GM12878 (cell line): ENCODE results near the gene PRKAG2.

ENCODE experiments used
- ASH2L ChIP-seq: fragments of 300-600, 200-600 bp; sonication (generic); IDR thresholded peaks from 2 replicates; pipeline ENCODE4 v1.6.1; 2017; ENCODE audit warnings: low read depth, mild to moderate bottlenecking, borderline replicate concordance
- CTCF ChIP-seq, 3 experiments: IDR thresholded peaks in 2 of 3; conservative IDR thresholded peaks in 1 of 3; 2 replicates each; pipeline ENCODE4 v1.5.1; 2011; ENCODE audit warnings: low read depth in 3 of 3, low read length in 3 of 3, mild to moderate bottlenecking in 3 of 3, control low read depth in 2 of 3, moderate library complexity in 2 of 3, inconsistent platforms in 1 of 3, mixed read lengths in 1 of 3; ENCODE audit not compliant: control insufficient read depth in 2 of 3, insufficient read depth in 1 of 3; ENCODE audit errors: extremely low read depth in 1 of 3
- EP300 ChIP-seq, 2 experiments: fragments of 150-350 bp in 1 of 2; IDR thresholded peaks; 2 replicates each; pipeline ENCODE4 v1.6.1; 2011 to 2012; ENCODE audit warnings: low read depth in 2 of 2, low read length in 2 of 2, borderline replicate concordance in 1 of 2, improper control_type of control experiment in 1 of 2, inconsistent platforms in 1 of 2; ENCODE audit not compliant: control insufficient read depth in 1 of 2
- LARP7 ChIP-seq: fragments of 450-650 bp; IDR thresholded peaks from 2 replicates; pipeline ENCODE4 v1.6.1; 2017; ENCODE audit warnings: mild to moderate bottlenecking
- NR2C2 ChIP-seq: IDR thresholded peaks from 2 replicates; pipeline ENCODE4 v1.6.1; 2011; ENCODE audit warnings: borderline replicate concordance, low read depth; ENCODE audit not compliant: control insufficient read depth, insufficient read length
- POLR2A ChIP-seq: IDR thresholded peaks from 2 replicates; pipeline ENCODE4 v1.6.1; 2011; ENCODE audit warnings: low read depth, mild to moderate bottlenecking, low read length
- PRDM15 ChIP-seq: fragments of 450-650 bp; formaldehyde crosslinking; IDR thresholded peaks from 2 replicates; pipeline ENCODE4 v1.4.0; 2020; ENCODE audit warnings: mild to moderate bottlenecking, moderate library complexity
- SMAD1 ChIP-seq: fragments of 450-650 bp; IDR thresholded peaks from 2 replicates; pipeline ENCODE4 v1.6.1; 2018; ENCODE audit warnings: mild to moderate bottlenecking, low read depth; ENCODE audit not compliant: partially characterized antibody
- USF1 ChIP-seq: IDR thresholded peaks from 2 replicates; pipeline ENCODE4 v1.6.1; 2011; ENCODE audit warnings: borderline replicate concordance, low read depth, mild to moderate bottlenecking, moderate library complexity, mixed read lengths, low read length; ENCODE audit not compliant: insufficient read depth; ENCODE audit errors: extremely low read length
- ZBED1 ChIP-seq: IDR thresholded peaks from 2 replicates; pipeline ENCODE4 v1.6.1; 2016; ENCODE audit warnings: borderline replicate concordance
- ZBTB40 ChIP-seq: fragments of 450-650 bp; IDR thresholded peaks from 2 replicates; pipeline ENCODE4 v1.6.1; 2016; ENCODE audit warnings: mild to moderate bottlenecking, moderate library complexity, borderline replicate concordance
- ZNF274 ChIP-seq: IDR thresholded peaks from one replicate; pipeline ENCODE4 v1.8.0; 2011; ENCODE audit not compliant: insufficient read length, insufficient read depth

- TF ChIP-seq ASH2L: no peak
- no peak for TF ChIP-seq CTCF (IDR thresholded peaks at IDR 0.05 in 2 of 3, conservative IDR thresholded peaks at IDR 0.05 in 1 of 3; ENCODE audit: control insufficient read depth in 2 of 3, extremely low read depth in 1 of 3, insufficient read depth in 1 of 3, low read depth in 3 of 3, low read length in 3 of 3)
- TF ChIP-seq ZBTB40: no peak
- no peak for TF ChIP-seq USF1
- no peak for TF ChIP-seq LARP7
- no peak for TF ChIP-seq ZNF274
- TF ChIP-seq ZBED1: no peak
- no peak for TF ChIP-seq EP300 (IDR thresholded peaks at IDR 0.05; ENCODE audit: borderline replicate concordance in 1 of 2, control insufficient read depth in 1 of 2, low read depth in 2 of 2, low read length in 2 of 2)
- TF ChIP-seq PRDM15 (CRISPR knock-in tag): no peak
- no peak for TF ChIP-seq POLR2A
- TF ChIP-seq SMAD1: no peak
- TF ChIP-seq NR2C2: no peak
Measured at GRCh38 chr7:151816562-151817314, 60.2 kb downstream of the PRKAG2 start.
